Fibroblast of villous mesenchyme (primary cell): ENCODE measurements around the gene RNF217. TPM values are rescaled to one million over a fixed set of nuclear protein-coding genes. Genes with fewer than 3 reads are reported as not detected.
A peak's percentile ranks its signal among the peaks of the same experiment; 100 is the strongest.

Experiments used
- DNase-seq: peaks from one replicate; pipeline ENCODE4 v3.0.0-alpha.2; 2010; ENCODE audit warnings: low read depth
- H3K4me3 ChIP-seq: 2 replicates; pipeline ENCODE4 v1.5.1; 2011; ENCODE audit warnings: low read depth, mild to moderate bottlenecking, low read length
- CTCF ChIP-seq: IDR thresholded peaks from 2 replicates; pipeline ENCODE4 v1.5.1; 2012; ENCODE audit warnings: low read depth, mild to moderate bottlenecking, low read length; ENCODE audit not compliant: insufficient read depth
- total RNA-seq: library from RNA; depleted of rRNA; stranded (reverse); fragments of >200 nt; gene quantifications from 2 replicates; pipeline ENCODE4 v1.2.3, GENCODE V29; 2012

Gene RNF217
- total RNA-seq, 1 donor: 25.5 TPM

GRCh38 chr6:124928851-124929250, 33.4 kb upstream of the RNF217 start:
- H3K4me3 ChIP-seq: no peak overlapping the region
- TF ChIP-seq CTCF: no peak
- DNase-seq: no peak

- no peak for TF ChIP-seq CTCF
- no peak for DNase-seq
- no peak overlapping the region for H3K4me3 ChIP-seq
Measured at GRCh38 chr6:124937645-124938044, 24.6 kb upstream of the RNF217 start.

GRCh38 chr6:124941259-124941658, 21.0 kb upstream of the RNF217 start:
- no peak for DNase-seq
- no peak overlapping the region for H3K4me3 ChIP-seq
- TF ChIP-seq CTCF: no peak

GRCh38 chr6:124943658-124944057, 18.6 kb upstream of the RNF217 start:
- no peak for TF ChIP-seq CTCF
- no peak overlapping the region for H3K4me3 ChIP-seq
- DNase-seq: peak; percentile 21

- DNase-seq: no peak
- no peak overlapping the region for H3K4me3 ChIP-seq
- no peak for TF ChIP-seq CTCF
Measured at GRCh38 chr6:124947971-124948451, 14.2 kb upstream of the RNF217 start.

GRCh38 chr6:124949706-124950105, 12.5 kb upstream of the RNF217 start:
- H3K4me3 ChIP-seq: no peak overlapping the region
- TF ChIP-seq CTCF: no peak
- no peak for DNase-seq

GRCh38 chr6:124953808-124954207, 8.4 kb upstream of the RNF217 start:
- no peak for TF ChIP-seq CTCF
- H3K4me3 ChIP-seq: no peak overlapping the region
- DNase-seq: no peak
